DND-41 (cell line): ENCODE results near the gene KIAA1549.

ENCODE experiments used
- EZH2 ChIP-seq: IDR thresholded peaks from 3 replicates; pipeline ENCODE4 v1.6.1; 2012; ENCODE audit warnings: borderline replicate concordance, low read depth, mild to moderate bottlenecking, moderate library complexity, low read length, inconsistent platforms; ENCODE audit not compliant: severe bottlenecking
- TF ChIP-seq, protein P1 (sequence below): IDR thresholded peaks from 2 replicates; pipeline ENCODE4 v1.5.1; 2012; ENCODE audit warnings: borderline replicate concordance, low read length, moderate library complexity, mild to moderate bottlenecking; ENCODE audit not compliant: poor library complexity, severe bottlenecking; ENCODE audit errors: extremely low read depth

GRCh38 chr7:138832966-138833365 lies 148.2 kb downstream of the KIAA1549 start:
- TF ChIP-seq, protein P1, sequence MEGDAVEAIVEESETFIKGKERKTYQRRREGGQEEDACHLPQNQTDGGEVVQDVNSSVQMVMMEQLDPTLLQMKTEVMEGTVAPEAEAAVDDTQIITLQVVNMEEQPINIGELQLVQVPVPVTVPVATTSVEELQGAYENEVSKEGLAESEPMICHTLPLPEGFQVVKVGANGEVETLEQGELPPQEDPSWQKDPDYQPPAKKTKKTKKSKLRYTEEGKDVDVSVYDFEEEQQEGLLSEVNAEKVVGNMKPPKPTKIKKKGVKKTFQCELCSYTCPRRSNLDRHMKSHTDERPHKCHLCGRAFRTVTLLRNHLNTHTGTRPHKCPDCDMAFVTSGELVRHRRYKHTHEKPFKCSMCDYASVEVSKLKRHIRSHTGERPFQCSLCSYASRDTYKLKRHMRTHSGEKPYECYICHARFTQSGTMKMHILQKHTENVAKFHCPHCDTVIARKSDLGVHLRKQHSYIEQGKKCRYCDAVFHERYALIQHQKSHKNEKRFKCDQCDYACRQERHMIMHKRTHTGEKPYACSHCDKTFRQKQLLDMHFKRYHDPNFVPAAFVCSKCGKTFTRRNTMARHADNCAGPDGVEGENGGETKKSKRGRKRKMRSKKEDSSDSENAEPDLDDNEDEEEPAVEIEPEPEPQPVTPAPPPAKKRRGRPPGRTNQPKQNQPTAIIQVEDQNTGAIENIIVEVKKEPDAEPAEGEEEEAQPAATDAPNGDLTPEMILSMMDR, result no peak
- no peak for TF ChIP-seq EZH2
